HG02759 (cell line): ENCODE data around the gene ALDH1L2.
"Not testable (repeated sequence)": the region's sequence is repeated elsewhere in the genome, so short reads cannot be mapped to it uniquely, and the experiment has no call there.

ENCODE experiments used
- ATAC-seq: cut with Tn5 transposase; IDR thresholded peaks from one replicate; pipeline ENCODE4 v1.9.1; 2021; ENCODE audit warnings: mild to moderate bottlenecking, moderate library complexity; ENCODE audit not compliant: unreplicated experiment

Gene ALDH1L2

GRCh38 chr12:105084251-105085250, at the start of gene ALDH1L2:
Gene ALDH1L2 (minus strand): TSS chr12:105084458. CDS start chr12:105084436, 22 bp downstream.
- ATAC-seq, result peak; percentile 82

- no peak for ATAC-seq
These were observed 36.3 kb upstream of the ALDH1L2 start for GRCh38 chr12:105120551-105120950.

- no peak for ATAC-seq
These were observed 32.7 kb upstream of the ALDH1L2 start for GRCh38 chr12:105116969-105117368.

- ATAC-seq, result no peak
These were observed 28.8 kb upstream of the ALDH1L2 start for GRCh38 chr12:105113094-105113493.

GRCh38 chr12:105110851-105111250, 26.6 kb upstream of the ALDH1L2 start:
- ATAC-seq, result no peak

GRCh38 chr12:105109465-105110212, 25.4 kb upstream of the ALDH1L2 start:
- ATAC-seq, result peak; percentile 29

- ATAC-seq, result peak; percentile 93
These were observed 23.5 kb upstream of the ALDH1L2 start, which contains the start of gene WASHC4 for GRCh38 chr12:105107494-105108371. Gene WASHC4 (plus strand): TSS chr12:105107731. CDS start chr12:105107801, 70 bp downstream.

- peak; percentile 7 for ATAC-seq
These were observed 22.9 kb upstream of the ALDH1L2 start for GRCh38 chr12:105107171-105107493.

GRCh38 chr12:105106621-105107020, 22.4 kb upstream of the ALDH1L2 start:
- ATAC-seq, result no peak

GRCh38 chr12:105104762-105105161, 20.5 kb upstream of the ALDH1L2 start:
- no peak for ATAC-seq

GRCh38 chr12:105102673-105103072, 18.4 kb upstream of the ALDH1L2 start:
- ATAC-seq, result no peak

- no peak for ATAC-seq
These were observed 16.7 kb upstream of the ALDH1L2 start for GRCh38 chr12:105100998-105101397.

GRCh38 chr12:105100207-105100985, 16.1 kb upstream of the ALDH1L2 start:
- ATAC-seq, result no peak

- ATAC-seq, result no peak
These were observed 15.1 kb upstream of the ALDH1L2 start for GRCh38 chr12:105099356-105099755.

GRCh38 chr12:105095338-105095737, 11.1 kb upstream of the ALDH1L2 start:
- not testable (repeated sequence) for ATAC-seq

- no peak for ATAC-seq
These were observed 8.1 kb upstream of the ALDH1L2 start for GRCh38 chr12:105092336-105092735.

GRCh38 chr12:105091476-105092206, 7.4 kb upstream of the ALDH1L2 start:
- ATAC-seq, result no peak

- ATAC-seq, result no peak
These were observed 6.1 kb upstream of the ALDH1L2 start for GRCh38 chr12:105090361-105090760.

- ATAC-seq, result no peak
These were observed 5.6 kb upstream of the ALDH1L2 start for GRCh38 chr12:105089817-105090216.
